ENCODE data around the gene RNF220.
"Not testable (repeated sequence)": the region's sequence is repeated elsewhere in the genome, so short reads cannot be mapped to it uniquely, and the experiment has no call there.

Gene RNF220

GRCh38 chr1:44684525-44684924 is 279.5 kb downstream of the RNF220 start:
- DNase-seq: peak; percentile 52 to 55 (median 53)

DNA sequence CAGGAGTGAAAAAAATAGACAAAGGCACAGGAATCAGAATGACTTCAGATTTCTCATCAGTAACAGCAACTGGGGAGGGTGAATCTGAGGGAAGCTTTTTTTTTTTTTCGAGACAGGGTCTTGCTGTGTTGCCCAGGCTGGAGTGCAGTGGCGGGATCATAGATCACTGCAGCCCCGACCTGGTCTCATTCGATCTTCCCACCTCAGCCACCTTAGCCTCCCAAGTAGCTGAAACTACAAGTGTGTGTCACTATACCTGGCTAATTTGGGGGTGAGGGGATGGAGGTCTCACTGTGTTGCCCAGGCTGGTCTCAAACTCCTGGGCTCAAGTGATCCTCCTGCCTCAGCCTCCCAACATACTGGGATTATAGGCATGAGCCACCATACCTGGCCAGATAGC is 280.2 kb downstream of the RNF220 start:
- no peak for DNase-seq

- DNase-seq: peak; percentile 49 to 71 (median 68)
Measured at GRCh38 chr1:44685881-44686280, 280.8 kb downstream of the RNF220 start.

GRCh38 chr1:44688760-44689446 is 283.8 kb downstream of the RNF220 start:
- DNase-seq: no peak

DNA sequence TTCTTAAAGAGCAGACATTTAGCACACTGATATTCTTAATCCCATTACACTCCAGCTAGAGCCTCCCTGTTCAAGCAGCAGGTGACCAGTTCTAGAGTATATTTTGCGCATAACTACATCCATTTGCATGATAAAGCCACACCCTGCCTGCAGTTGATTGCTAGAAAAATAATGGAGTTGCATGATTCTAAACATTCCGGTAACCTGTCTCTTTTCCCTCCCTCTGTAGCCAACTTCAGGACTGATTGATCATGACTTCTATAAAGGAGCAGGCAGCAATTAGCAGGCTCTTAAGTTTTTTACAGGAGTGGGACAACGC is 284.4 kb downstream of the RNF220 start:
- DNase-seq: no peak

GRCh38 chr1:44693159-44693558 is 288.1 kb downstream of the RNF220 start:
- DNase-seq: peak in 1 of 3 donors; percentile 30

- DNase-seq: peak in 2 of 3 donors; percentile 50 to 52
Measured at GRCh38 chr1:44693900-44694299, 288.8 kb downstream of the RNF220 start.

DNA sequence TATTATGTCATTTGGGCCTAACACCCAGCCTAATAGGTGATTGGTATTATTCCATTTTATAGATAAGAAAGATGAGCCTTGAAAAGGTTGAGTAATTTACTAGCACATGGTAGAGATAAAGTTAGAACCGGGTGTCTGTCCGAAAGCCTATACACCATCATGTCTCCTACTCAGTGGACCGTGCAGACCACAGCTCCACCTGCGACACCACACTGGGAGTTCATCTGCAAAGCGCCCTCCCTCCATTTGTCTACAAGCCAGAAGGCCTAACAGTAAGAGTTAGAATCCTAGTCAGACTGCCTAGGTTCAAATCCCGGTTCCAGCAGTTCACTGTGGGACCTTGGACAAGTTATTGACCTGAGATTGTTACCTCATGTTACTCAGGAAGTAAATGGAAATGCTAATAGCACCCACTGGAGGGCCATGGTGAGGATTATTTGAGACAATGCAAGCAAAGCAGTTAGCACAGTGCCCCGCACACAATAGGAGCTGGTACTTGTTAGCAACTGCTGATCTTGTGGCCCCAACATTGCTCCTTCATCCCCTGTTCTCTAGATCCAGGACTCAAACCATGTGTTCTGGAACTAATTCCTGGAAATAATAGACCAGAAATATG is 289.9 kb downstream of the RNF220 start:
- no peak for DNase-seq

DNA sequence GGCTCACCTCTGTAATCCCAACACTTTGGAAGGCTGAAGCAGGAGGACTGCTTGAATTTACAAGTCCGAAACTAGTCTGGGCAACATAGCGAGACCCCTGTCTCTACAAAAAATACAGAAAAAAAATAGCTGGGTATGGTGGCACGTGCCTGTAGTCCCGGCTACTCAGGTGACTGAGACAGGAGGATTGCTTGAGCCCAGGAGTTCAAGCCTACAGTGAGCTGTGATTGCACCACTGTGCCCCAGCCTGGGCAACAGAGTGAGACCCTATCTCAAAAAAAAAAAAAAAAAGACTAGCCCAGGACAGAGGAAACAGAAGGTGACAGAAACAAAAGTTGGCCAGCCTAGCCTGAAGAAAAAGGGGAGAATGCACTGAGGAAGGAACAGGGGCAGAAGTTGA is 290.6 kb downstream of the RNF220 start:
- no peak for DNase-seq

GRCh38 chr1:44696101-44696500 is 291.0 kb downstream of the RNF220 start:
- DNase-seq: no peak

DNA sequence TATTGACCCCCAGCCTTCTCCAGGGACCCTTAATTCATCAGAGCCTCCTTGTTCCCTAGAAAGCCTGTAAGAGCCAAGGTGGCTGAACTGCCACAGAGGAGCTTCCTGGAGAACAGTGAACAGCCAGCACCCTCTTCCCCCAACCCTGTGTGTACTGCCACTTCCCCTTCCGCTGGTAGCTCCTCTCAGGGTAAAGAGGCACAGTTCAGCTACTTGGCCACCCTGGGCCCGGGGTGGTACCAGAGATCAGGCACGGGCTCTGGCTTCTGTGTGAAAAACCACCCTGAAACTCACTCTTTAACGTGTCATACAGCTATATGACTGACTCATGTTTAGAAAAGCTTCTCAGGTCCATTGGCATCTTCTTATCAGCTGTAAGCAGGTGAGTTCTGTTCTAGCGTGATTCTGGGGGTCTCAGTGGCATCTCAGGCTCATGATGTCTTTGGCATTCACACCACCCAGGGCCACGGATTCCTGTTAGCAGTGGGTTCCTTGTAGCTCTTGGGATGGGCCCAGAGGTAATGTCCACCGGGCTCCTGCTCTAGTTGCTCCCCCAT is 291.8 kb downstream of the RNF220 start:
- peak; percentile 51 to 59 (median 59) for DNase-seq

DNA sequence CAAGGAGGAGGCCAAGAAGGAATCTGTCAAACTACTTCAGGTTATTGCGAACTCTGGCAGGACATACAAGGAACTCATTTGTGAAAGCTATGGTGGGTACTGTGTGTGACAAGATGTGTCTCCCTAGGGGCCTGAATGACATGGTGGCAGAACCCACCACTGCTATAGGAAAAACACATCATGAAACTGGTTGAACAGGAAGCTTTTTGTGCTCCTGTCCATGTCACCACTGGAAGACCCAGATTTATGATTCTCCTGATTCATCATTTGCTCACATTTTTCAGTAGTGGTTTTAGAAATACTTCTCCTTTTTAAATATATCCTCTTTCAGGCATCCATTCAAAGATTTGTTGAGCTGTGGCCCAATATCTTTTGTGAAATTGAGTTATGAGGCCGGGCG is 293.1 kb downstream of the RNF220 start:
- peak; percentile 49 to 83 (median 79) for DNase-seq

GRCh38 chr1:44699375-44699774 is 294.3 kb downstream of the RNF220 start:
- DNase-seq: not testable (repeated sequence)

DNA sequence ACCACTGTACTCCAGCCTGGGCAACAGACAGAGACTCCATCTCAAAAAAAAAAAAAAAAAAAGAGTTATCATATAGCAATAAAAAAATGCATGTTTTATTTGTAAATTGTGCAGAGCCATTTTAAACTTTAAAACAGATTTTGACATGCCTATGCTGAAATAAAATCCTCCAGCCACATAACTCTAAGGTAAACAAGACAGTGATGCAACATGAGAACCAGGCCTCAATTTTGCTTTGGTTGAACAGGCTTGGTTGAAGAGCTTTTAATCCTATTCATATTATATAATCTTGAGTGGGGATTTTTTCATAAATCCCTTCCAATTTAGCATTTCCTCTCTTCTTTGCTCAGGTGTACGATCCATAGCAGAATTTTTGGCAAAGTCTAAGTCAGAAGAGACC is 295.5 kb downstream of the RNF220 start:
- DNase-seq: no peak

- no peak for DNase-seq
Measured at GRCh38 chr1:44701141-44701573, 296.1 kb downstream of the RNF220 start.

All from suppressor macrophage treated with lipopolysaccharide for 1 hour (primary cell).